ENCODE results near the gene MRPS14.

- no peak for TF ChIP-seq CTCF (IDR thresholded peaks at IDR 0.05; ENCODE audit: poor library complexity)
- no peak for TF ChIP-seq EZH2 (IDR thresholded peaks at IDR 0.05; ENCODE audit: borderline replicate concordance)
- no peak for TF ChIP-seq EZH2phosphoT487 (IDR thresholded peaks at IDR 0.05; ENCODE audit: low read depth, severe bottlenecking, unreplicated experiment)
These were observed 39.6 kb upstream of the MRPS14 start for GRCh38 chr1:175062858-175063257.
